Sigmoid colon (tissue), 7 donors: ENCODE results near the gene TCOF1. TPM values are rescaled to one million over a fixed set of nuclear protein-coding genes. Genes with fewer than 3 reads are reported as not detected.
A peak's percentile ranks its signal among the peaks of the same experiment; 100 is the strongest.

Experiments
- DNase-seq: peaks from one replicate; pipeline ENCODE4 v3.0.0-alpha.2; 2019
- H3K27ac ChIP-seq, 4 donors: fragments of 200-600 bp; sonication (generic); one replicate each; pipeline ENCODE4 v1.5.1; 2016 to 2019; ENCODE audit warnings: mild to moderate bottlenecking in 1 of 4
- H3K27me3 ChIP-seq, 3 donors: fragments of 200-600 bp; sonication (generic); one replicate each; pipeline ENCODE4 v1.5.1; 2019; ENCODE audit warnings: mild to moderate bottlenecking in 1 of 3
- H3K36me3 ChIP-seq, 4 donors: fragments of 200-600 bp; sonication (generic); one replicate each; pipeline ENCODE4 v1.5.1; 2016 to 2019
- H3K4me1 ChIP-seq, 4 donors: fragments of 200-600 bp; sonication (generic); one replicate each; pipeline ENCODE4 v1.5.1; 2017 to 2019
- H3K4me3 ChIP-seq, 4 donors: fragments of 200-600 bp; sonication (generic); one replicate each; pipeline ENCODE4 v1.5.1; 2017 to 2019; ENCODE audit warnings: mild to moderate bottlenecking in 2 of 4, moderate library complexity in 1 of 4
- H3K9me3 ChIP-seq, 4 donors: fragments of 200-600 bp in 3 of 4; sonication (generic) in 3 of 4; one replicate each; pipeline versions ENCODE4 v1.5.1 to v1.6.1; 2013 to 2019
- CTCF ChIP-seq, 4 experiments: fragments of 450-650 bp in 3 of 4; fragments of 200-600 bp in 1 of 4; IDR thresholded peaks; one replicate each; pipeline ENCODE4 v1.5.1; 2016 to 2019; ENCODE audit warnings: antibody characterized with exemption in 4 of 4, mild to moderate bottlenecking in 3 of 4, moderate library complexity in 2 of 4
- EP300 ChIP-seq, 4 donors: sonication (generic); formaldehyde crosslinking; IDR thresholded peaks; one replicate each; pipeline ENCODE4 v1.6.1; 2017; ENCODE audit warnings: antibody characterized with exemption in 4 of 4
- POLR2A ChIP-seq, 2 donors: fragments of 450-650 bp; IDR thresholded peaks; one replicate each; pipeline ENCODE4 v1.6.1; 2016; ENCODE audit warnings: antibody characterized with exemption in 2 of 2, mild to moderate bottlenecking in 2 of 2, moderate library complexity in 2 of 2
- POLR2AphosphoS5 ChIP-seq, 4 donors: sonication (generic); formaldehyde crosslinking; IDR thresholded peaks; one replicate each; pipeline ENCODE4 v1.6.1; 2017; ENCODE audit warnings: antibody characterized with exemption in 4 of 4
- WGBS, 2 donors: extraction: QIAGEN DNeasy Blood & Tissue Kit; methylation state at CpG; one replicate each; pipeline ENCODE4 v1.1.7; 2013; 5-methylcytosine and 5-hydroxymethylcytosine counted together
- intact Hi-C: fragments of 100-400 bp; cut with DNase I; formaldehyde crosslinking; loops from one replicate; pipeline ENCODE4 v1.15.1; 2023
- polyA plus RNA-seq, 3 donors: library from polyadenylated mRNA; stranded (reverse); fragments of 200-250 nt; gene quantifications; one replicate each; pipeline ENCODE4 v1.2.3, GENCODE V29; 2013
- total RNA-seq, 4 donors: library from RNA; depleted of rRNA; stranded (reverse); fragments of >200 nt; gene quantifications; one replicate each; pipeline ENCODE4 v1.1.0, GENCODE V29; 2016
- donor health status: healthy with polysubstance abuse.
- donor health status: Bipolar disorder and iron deficiency.
- donor health status: healthy.

The TCOF1 gene
- total and polyA plus RNA-seq, 7 donors = 5.4 to 28.1 (median 20.0) TPM

GRCh38 chr5:150404941-150405816, 47.7 kb downstream of the TCOF1 start:
- Histone ChIP-seq H3K4me1 (peaks cover 0 to 4% (median 4%) of the 10 kb centered on the region in 4 donors), H3K36me3 (peaks cover 0 to 27% (median 3%) of the 10 kb centered on the region in 4 donors), H3K27me3 (no peaks in the 10 kb centered on the region), H3K27ac (no peak overlapping the region), H3K9me3 (no peaks in the 10 kb centered on the region), H3K4me3 (no peak overlapping the region)
- no peak for TF ChIP-seq POLR2AphosphoS5 (IDR thresholded peaks at IDR 0.05)
- TF ChIP-seq EP300 (IDR thresholded peaks at IDR 0.05) = no peak
- no peak for TF ChIP-seq CTCF (IDR thresholded peaks at IDR 0.05)
- TF ChIP-seq POLR2A (IDR thresholded peaks at IDR 0.05) = no peak
- intact Hi-C loops = no loop called here
- DNase-seq = no peak
- 79 to 87% methylated on average over 9 of the region's 9 CpGs for WGBS, 2 donors

- H3K4me3 ChIP-seq = no peak overlapping the region
- peak overlapping the region in 1 of 4 donors; percentile 21 for H3K27ac ChIP-seq
- DNase-seq = no peak
- TF ChIP-seq POLR2AphosphoS5 (IDR thresholded peaks at IDR 0.05) = no peak
- 93 to 95% methylated on average over 4 of the region's 4 CpGs for WGBS, 2 donors
- H3K27me3 ChIP-seq = no peaks in the 10 kb centered on the region
- peaks cover 0 to 17% (median 3%) of the 10 kb centered on the region in 4 donors for H3K36me3 ChIP-seq
- H3K4me1 ChIP-seq = peaks cover 0 to 12% (median 7%) of the 10 kb centered on the region in 4 donors
- no peaks in the 10 kb centered on the region for H3K9me3 ChIP-seq
- intact Hi-C loops = no loop called here
Measured at GRCh38 chr5:150406103-150406722, 48.7 kb downstream of the TCOF1 start.

GRCh38 chr5:150406723-150407095, 49.2 kb downstream of the TCOF1 start:
- Histone ChIP-seq H3K4me3 (no peak overlapping the region), H3K36me3 (peaks cover 0 to 12% (median 3%) of the 10 kb centered on the region in 4 donors), H3K27ac (peak overlapping the region in 1 of 4 donors; percentile 21), H3K9me3 (no peaks in the 10 kb centered on the region), H3K27me3 (no peaks in the 10 kb centered on the region), H3K4me1 (peaks cover 0 to 12% (median 7%) of the 10 kb centered on the region in 4 donors)
- 86% methylated on average over 10 of the region's 10 CpGs for WGBS, 2 donors
- intact Hi-C loops = no loop called here
- DNase-seq = no peak
- no peak for TF ChIP-seq POLR2A (IDR thresholded peaks at IDR 0.05)
- TF ChIP-seq CTCF (IDR thresholded peaks at IDR 0.05) = no peak
- no peak for TF ChIP-seq EP300 (IDR thresholded peaks at IDR 0.05)
- TF ChIP-seq POLR2AphosphoS5 (IDR thresholded peaks at IDR 0.05) = no peak

DNA sequence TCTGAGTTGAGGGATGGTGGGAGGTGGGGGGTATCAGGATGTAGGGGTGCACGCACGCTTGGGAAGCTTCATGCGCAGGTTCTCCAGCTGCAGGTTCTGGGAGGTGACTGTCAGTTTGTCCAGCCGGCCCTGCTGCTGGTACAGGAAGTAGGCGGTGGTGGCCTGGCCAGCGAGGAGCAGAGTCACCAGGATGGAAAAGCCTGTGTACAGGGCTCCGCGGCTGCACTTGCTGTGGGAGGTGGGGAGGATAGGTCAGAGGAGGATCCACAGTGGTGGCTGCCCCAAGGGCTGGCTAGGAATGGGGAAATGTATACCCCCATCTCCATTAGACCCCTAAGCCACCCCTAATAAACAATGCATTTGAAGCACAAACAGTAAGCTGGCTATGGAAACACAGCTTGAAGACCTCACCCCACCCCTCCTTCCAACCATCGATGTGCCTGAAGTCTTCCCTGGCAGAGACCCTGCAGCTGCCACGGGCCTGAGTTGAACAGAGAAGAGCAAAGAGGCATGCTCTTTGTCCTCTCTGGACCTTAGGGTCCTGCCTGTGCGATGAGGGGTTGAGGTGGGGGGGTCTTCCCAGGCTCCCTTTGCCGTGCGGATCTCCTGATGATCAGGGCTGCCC, 49.7 kb downstream of the TCOF1 start:
- Histone ChIP-seq H3K27ac (peak overlapping the region in 1 of 4 donors; percentile 21), H3K4me3 (no peak overlapping the region), H3K4me1 (peaks cover 0 to 12% (median 7%) of the 10 kb centered on the region in 4 donors), H3K9me3 (no peaks in the 10 kb centered on the region), H3K27me3 (no peaks in the 10 kb centered on the region), H3K36me3 (peaks cover 0 to 8% (median 3%) of the 10 kb centered on the region in 4 donors)
- intact Hi-C loops = no loop called here
- no peak for DNase-seq
- WGBS, 2 donors = 79 to 86% methylated on average over 13 of the region's 13 CpGs
- TF ChIP-seq EP300 (IDR thresholded peaks at IDR 0.05) = no peak
- TF ChIP-seq POLR2A (IDR thresholded peaks at IDR 0.05) = no peak
- no peak for TF ChIP-seq POLR2AphosphoS5 (IDR thresholded peaks at IDR 0.05)
- no peak for TF ChIP-seq CTCF (IDR thresholded peaks at IDR 0.05)
